K562 (cell line): Measurements from ENCODE around the gene CABP4. TPM values are rescaled to one million over a fixed set of nuclear protein-coding genes. Genes with fewer than 3 reads are reported as not detected.

Source experiments
- CC2D1A ChIP-seq: fragments of 450-650 bp; IDR thresholded peaks from 2 replicates; pipeline ENCODE4 v1.6.1; 2017; ENCODE audit warnings: mild to moderate bottlenecking
- EP400 ChIP-seq: fragments of 450-650 bp; IDR thresholded peaks from 2 replicates; pipeline ENCODE4 v1.6.1; 2017; ENCODE audit warnings: antibody characterized with exemption, mild to moderate bottlenecking, moderate library complexity
- ERF ChIP-seq: fragments of 450-650 bp; formaldehyde crosslinking; IDR thresholded peaks from 2 replicates; pipeline ENCODE4 v1.4.0; 2020; ENCODE audit warnings: mild to moderate bottlenecking, mixed read lengths
- HDAC2 ChIP-seq: fragments of 450-650 bp; IDR thresholded peaks from 2 replicates; pipeline ENCODE4 v1.6.1; 2016; ENCODE audit warnings: mild to moderate bottlenecking
- HMG20A ChIP-seq: fragments of 450-650 bp; formaldehyde crosslinking; conservative IDR thresholded peaks from 2 replicates; pipeline ENCODE4 v1.4.0; 2020; ENCODE audit warnings: mild to moderate bottlenecking, mixed read lengths
- KHSRP ChIP-seq: fragments of 450-650 bp; IDR thresholded peaks from 2 replicates; pipeline ENCODE4 v1.6.1; 2017
- PHB2 ChIP-seq: fragments of 450-650 bp; IDR thresholded peaks from 2 replicates; pipeline ENCODE4 v1.6.1; 2017; ENCODE audit warnings: low read depth
- RBM25 ChIP-seq: fragments of 200-400 bp; formaldehyde crosslinking; IDR thresholded peaks from 2 replicates; pipeline ENCODE4 v1.6.1; 2018; ENCODE audit warnings: low read length, low read depth, moderate library complexity; ENCODE audit not compliant: severe bottlenecking
- SIN3A ChIP-seq, 2 experiments: fragments of 150-350 bp in 1 of 2; IDR thresholded peaks; 2 replicates each; pipeline ENCODE4 v1.6.1; 2011 to 2016; ENCODE audit warnings: borderline replicate concordance in 2 of 2, low read depth in 2 of 2, low read length in 2 of 2, mild to moderate bottlenecking in 2 of 2, moderate library complexity in 2 of 2; ENCODE audit not compliant: control insufficient read depth in 1 of 2
- SIX5 ChIP-seq, 2 experiments: IDR thresholded peaks; 2 replicates each; pipeline ENCODE4 v1.6.1; 2011; ENCODE audit warnings: low read length in 2 of 2, borderline replicate concordance in 1 of 2, low read depth in 1 of 2, mild to moderate bottlenecking in 1 of 2, moderate library complexity in 1 of 2; ENCODE audit not compliant: insufficient read depth in 1 of 2
- TCFL5 ChIP-seq: fragments of 250-450 bp; sonication (Bioruptor Pico); conservative IDR thresholded peaks from 2 replicates; pipeline ENCODE4 v1.6.1; 2021; ENCODE audit warnings: mild to moderate bottlenecking, moderate library complexity, matching md5 sums
- ZBTB1 ChIP-seq: sonication (generic); formaldehyde crosslinking; IDR thresholded peaks from 2 replicates; pipeline ENCODE4 v1.8.1; 2023; ENCODE audit warnings: missing genetic modification reagents, low read depth, mild to moderate bottlenecking, borderline replicate concordance
- ZNF175 ChIP-seq: fragments of 200-800 bp; sonication (Bioruptor generic); IDR thresholded peaks from 2 replicates; pipeline ENCODE4 v1.6.1; 2016; ENCODE audit warnings: low read depth, mild to moderate bottlenecking, missing genetic modification characterization, missing compliant biosample characterization
- ZNF282 ChIP-seq: sonication (generic); formaldehyde crosslinking; IDR thresholded peaks from 2 replicates; pipeline ENCODE4 v1.8.1; 2023; ENCODE audit warnings: missing genetic modification reagents
- ZNF384 ChIP-seq: IDR thresholded peaks from 2 replicates; pipeline ENCODE4 v1.6.1; 2012; ENCODE audit warnings: low read depth, low read length, improper control_type of control experiment
- ZNF445 ChIP-seq: fragments of 250-450 bp; sonication (Bioruptor Pico); IDR thresholded peaks from 2 replicates; pipeline ENCODE4 v1.4.0; 2020; ENCODE audit warnings: low read depth, mild to moderate bottlenecking, moderate library complexity
- polyA plus RNA-seq, 8 experiments: library from polyadenylated mRNA; depleted of rRNA in 4 of 8; stranded (reverse) in 5 of 8; unstranded in 3 of 8; fragments of >200 nt; fragmentation: Nextera tagmentation in 2 of 8; fragmentation: Illumina TruSeq in 1 of 8; extraction: Ambion mirVana in 2 of 8; extraction: Trizol in 1 of 8; gene quantifications; 2 replicates each; pipeline versions ENCODE4 v1.2.1 to v1.2.3, GENCODE V29; 2011 to 2014; ENCODE audit warnings: inconsistent platforms in 1 of 8, missing spikeins in 1 of 8
- total RNA-seq, 7 experiments: library from RNA; depleted of rRNA in 6 of 7; stranded (reverse); fragments of >200 nt in 6 of 7; fragmentation: Illumina TruSeq in 2 of 7; extraction: Trizol in 2 of 7; gene quantifications; 2 replicates each; pipeline versions ENCODE4 v1.2.1 to v1.2.3, GENCODE V29; 2011 to 2021; ENCODE audit warnings: low replicate concordance in 1 of 7
- TF ChIP-seq, protein P1 (sequence below), 2 experiments: fragments of 450-650 bp; formaldehyde crosslinking in 1 of 2; IDR thresholded peaks; 2 replicates each; pipeline versions ENCODE4 v1.4.0 to v1.6.1; 2014 to 2020; ENCODE audit warnings: mild to moderate bottlenecking in 2 of 2, borderline replicate concordance in 1 of 2, low read depth in 1 of 2
- TF ChIP-seq, protein P2 (sequence below), 2 experiments: fragments of 200-800 bp in 1 of 2; sonication (Bioruptor generic) in 1 of 2; sonication (generic) in 1 of 2; formaldehyde crosslinking in 1 of 2; IDR thresholded peaks in 1 of 2; conservative IDR thresholded peaks in 1 of 2; 2 replicates each; pipeline versions ENCODE4 v1.5.0 to v1.6.1; 2016 to 2020; ENCODE audit warnings: missing compliant biosample characterization in 1 of 2, missing genetic modification characterization in 1 of 2, missing genetic modification reagents in 1 of 2

Gene CABP4
- total and polyA plus RNA-seq, 9 of the 15 experiments (the other 6 are each of a cell fraction or from before 2014, with no cell fraction given): 0.11 TPM; not detected in 8

DNA sequence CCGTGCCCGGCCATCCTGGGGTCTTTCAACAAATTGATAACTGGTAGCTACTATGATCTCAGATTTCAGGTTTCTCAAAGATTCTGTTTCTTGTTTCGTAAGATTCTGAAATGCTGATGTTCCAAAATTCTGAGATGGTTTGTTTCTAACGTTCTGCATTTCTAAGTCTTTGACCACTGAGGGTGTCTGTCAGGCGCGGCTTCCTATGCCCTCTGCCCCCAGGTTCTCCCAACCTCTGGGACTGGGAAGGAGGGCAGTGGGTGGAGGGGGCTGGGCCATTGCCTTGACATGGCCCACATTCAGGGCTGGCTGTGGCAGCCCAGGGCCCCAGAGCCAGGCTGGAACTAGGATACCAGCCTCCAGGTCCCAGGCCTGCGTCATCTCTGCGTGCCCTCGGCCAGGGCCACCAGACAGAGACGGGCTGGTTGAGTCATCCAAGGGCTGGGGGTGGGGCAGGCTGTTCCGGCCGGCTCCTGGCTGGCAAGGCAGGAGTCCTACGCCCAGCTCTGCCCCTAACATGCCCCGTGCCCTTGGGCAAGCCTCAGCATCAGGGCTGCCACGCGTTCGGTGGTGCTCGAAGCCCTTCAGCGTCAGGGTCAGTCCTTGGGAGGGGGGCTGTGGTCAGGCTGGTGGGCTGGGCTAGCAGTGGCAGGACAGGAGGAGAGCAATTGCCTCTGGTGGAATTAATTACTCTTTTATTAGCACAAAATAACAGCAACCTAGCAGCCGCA lies 8.7 kb downstream of the CABP4 start (continued):
- TF ChIP-seq ERF (CRISPR knock-in tag) (0 out of 2 replicates have a peak, but pooled peaks have one; percentile 52), RBM25 (no peak), ZNF384 (no peak), PHB2 (no peak), ZNF445 (CRISPR knock-in tag) (no peak), ZNF282 (CRISPR knock-in tag) (no peak), CC2D1A (no peak), KHSRP (no peak), SIN3A (IDR thresholded peaks at IDR 0.05; ENCODE audit: borderline replicate concordance in 2 of 2, control insufficient read depth in 1 of 2, low read depth in 2 of 2, low read length in 2 of 2) (no peak), HDAC2 (no peak), ZBTB1 (CRISPR knock-in tag) (no peak), ZNF175 (CRISPR knock-in tag) (0 out of 2 replicates have a peak, but pooled peaks have one; percentile 35), HMG20A (CRISPR knock-in tag) (no peak), TCFL5 (no peak), SIX5 (IDR thresholded peaks at IDR 0.05; ENCODE audit: borderline replicate concordance in 1 of 2, insufficient read depth in 1 of 2, low read depth in 1 of 2, low read length in 2 of 2) (no peak), EP400 (peak; percentile 57)
- TF ChIP-seq, protein P1, sequence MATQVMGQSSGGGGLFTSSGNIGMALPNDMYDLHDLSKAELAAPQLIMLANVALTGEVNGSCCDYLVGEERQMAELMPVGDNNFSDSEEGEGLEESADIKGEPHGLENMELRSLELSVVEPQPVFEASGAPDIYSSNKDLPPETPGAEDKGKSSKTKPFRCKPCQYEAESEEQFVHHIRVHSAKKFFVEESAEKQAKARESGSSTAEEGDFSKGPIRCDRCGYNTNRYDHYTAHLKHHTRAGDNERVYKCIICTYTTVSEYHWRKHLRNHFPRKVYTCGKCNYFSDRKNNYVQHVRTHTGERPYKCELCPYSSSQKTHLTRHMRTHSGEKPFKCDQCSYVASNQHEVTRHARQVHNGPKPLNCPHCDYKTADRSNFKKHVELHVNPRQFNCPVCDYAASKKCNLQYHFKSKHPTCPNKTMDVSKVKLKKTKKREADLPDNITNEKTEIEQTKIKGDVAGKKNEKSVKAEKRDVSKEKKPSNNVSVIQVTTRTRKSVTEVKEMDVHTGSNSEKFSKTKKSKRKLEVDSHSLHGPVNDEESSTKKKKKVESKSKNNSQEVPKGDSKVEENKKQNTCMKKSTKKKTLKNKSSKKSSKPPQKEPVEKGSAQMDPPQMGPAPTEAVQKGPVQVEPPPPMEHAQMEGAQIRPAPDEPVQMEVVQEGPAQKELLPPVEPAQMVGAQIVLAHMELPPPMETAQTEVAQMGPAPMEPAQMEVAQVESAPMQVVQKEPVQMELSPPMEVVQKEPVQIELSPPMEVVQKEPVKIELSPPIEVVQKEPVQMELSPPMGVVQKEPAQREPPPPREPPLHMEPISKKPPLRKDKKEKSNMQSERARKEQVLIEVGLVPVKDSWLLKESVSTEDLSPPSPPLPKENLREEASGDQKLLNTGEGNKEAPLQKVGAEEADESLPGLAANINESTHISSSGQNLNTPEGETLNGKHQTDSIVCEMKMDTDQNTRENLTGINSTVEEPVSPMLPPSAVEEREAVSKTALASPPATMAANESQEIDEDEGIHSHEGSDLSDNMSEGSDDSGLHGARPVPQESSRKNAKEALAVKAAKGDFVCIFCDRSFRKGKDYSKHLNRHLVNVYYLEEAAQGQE (IDR thresholded peaks at IDR 0.05; ENCODE audit: borderline replicate concordance): 0 out of 2 replicates have a peak, but pooled peaks have one; percentile 22
- TF ChIP-seq, protein P1 (CRISPR knock-in tag; IDR thresholded peaks at IDR 0.05; ENCODE audit: low read depth): 0 out of 2 replicates have a peak, but pooled peaks have one; percentile 25
- TF ChIP-seq, protein P2, sequence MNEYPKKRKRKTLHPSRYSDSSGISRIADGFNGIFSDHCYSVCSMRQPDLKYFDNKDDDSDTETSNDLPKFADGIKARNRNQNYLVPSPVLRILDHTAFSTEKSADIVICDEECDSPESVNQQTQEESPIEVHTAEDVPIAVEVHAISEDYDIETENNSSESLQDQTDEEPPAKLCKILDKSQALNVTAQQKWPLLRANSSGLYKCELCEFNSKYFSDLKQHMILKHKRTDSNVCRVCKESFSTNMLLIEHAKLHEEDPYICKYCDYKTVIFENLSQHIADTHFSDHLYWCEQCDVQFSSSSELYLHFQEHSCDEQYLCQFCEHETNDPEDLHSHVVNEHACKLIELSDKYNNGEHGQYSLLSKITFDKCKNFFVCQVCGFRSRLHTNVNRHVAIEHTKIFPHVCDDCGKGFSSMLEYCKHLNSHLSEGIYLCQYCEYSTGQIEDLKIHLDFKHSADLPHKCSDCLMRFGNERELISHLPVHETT (CRISPR knock-in tag; conservative IDR thresholded peaks at IDR 0.05 in 1 of 2, IDR thresholded peaks at IDR 0.05 in 1 of 2): peak in 1 of 2 experiments; percentile 10; a peak in 1 of 4 replicates
